Dendritic cell treated with granulocyte-macrophage colony-stimulating factor and Interleukin-4, amounts not matched to agents 40 ng/mL and 50 ng/mL, for 4 days (primary cell): ENCODE data around the gene EEFSEC.

ENCODE experiments used
- H3K27ac Mint-ChIP-seq: one replicate; pipeline ENCODE4 v1.8.0; 2022; ENCODE audit warnings: mild to moderate bottlenecking, mixed read lengths
- H3K27me3 Mint-ChIP-seq: one replicate; pipeline ENCODE4 v1.8.0; 2022; ENCODE audit warnings: mild to moderate bottlenecking, mixed read lengths
- H3K36me3 Mint-ChIP-seq: one replicate; pipeline ENCODE4 v1.8.0; 2022; ENCODE audit warnings: low read depth, mixed read lengths
- H3K4me1 Mint-ChIP-seq: one replicate; pipeline ENCODE4 v1.8.0; 2022; ENCODE audit warnings: low read depth, mixed read lengths
- H3K4me3 Mint-ChIP-seq: one replicate; pipeline ENCODE4 v1.8.0; 2022; ENCODE audit warnings: mild to moderate bottlenecking, moderate library complexity, mixed read lengths
- H3K9me3 Mint-ChIP-seq: one replicate; pipeline ENCODE4 v1.8.0; 2022; ENCODE audit warnings: mixed read lengths
- intact Hi-C: fragments of 100-400 bp; cut with micrococcal nuclease; formaldehyde crosslinking; loops from one replicate; pipeline ENCODE4 v1.15.0; 2022

EEFSEC gene

GRCh38 chr3:128413413-128414205, 260.3 kb downstream of the EEFSEC start:
- intact Hi-C loops: no loop called here
- Mint-ChIP-seq H3K36me3 (peaks cover 12% of the 10 kb centered on the region), H3K4me3 (no peak overlapping the region), H3K27me3 (no peaks in the 10 kb centered on the region), H3K4me1 (peaks cover 33% of the 10 kb centered on the region), H3K9me3 (no peaks in the 10 kb centered on the region), H3K27ac (no peak overlapping the region)

DNA sequence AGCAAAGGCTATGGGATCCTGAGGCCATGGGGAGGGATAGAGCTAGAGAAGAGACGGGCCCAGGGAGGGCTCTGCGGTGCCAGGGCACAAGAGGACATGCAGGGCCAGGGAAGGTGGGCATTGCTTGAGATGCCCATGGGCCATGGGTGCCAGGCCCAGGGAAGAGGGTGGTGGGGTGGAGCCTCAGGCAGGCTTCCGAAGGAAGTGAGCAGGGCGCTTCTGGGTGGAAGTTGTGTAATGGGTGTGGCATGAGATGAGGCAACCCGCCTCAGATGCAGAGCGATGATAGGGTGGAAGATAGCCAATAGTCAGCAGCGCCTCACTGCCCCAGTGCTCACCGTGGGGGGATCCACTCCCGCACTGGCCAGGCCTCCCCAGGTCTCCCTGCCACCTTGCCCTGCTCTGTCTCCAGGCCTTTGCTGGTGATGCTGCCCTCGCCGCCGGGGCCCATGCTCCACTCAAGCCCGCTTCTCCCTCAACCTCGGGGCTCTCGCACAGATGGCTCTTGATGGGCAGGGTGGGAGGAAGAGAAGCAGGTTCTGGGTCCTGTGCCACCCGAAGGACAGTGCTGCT, 262.0 kb downstream of the EEFSEC start:
- H3K27ac Mint-ChIP-seq: no peak overlapping the region
- no peak overlapping the region for H3K4me3 Mint-ChIP-seq
- intact Hi-C loops: no loop called here
- peaks cover 33% of the 10 kb centered on the region for H3K4me1 Mint-ChIP-seq
- no peaks in the 10 kb centered on the region for H3K9me3 Mint-ChIP-seq
- H3K36me3 Mint-ChIP-seq: no peaks in the 10 kb centered on the region
- no peaks in the 10 kb centered on the region for H3K27me3 Mint-ChIP-seq

DNA sequence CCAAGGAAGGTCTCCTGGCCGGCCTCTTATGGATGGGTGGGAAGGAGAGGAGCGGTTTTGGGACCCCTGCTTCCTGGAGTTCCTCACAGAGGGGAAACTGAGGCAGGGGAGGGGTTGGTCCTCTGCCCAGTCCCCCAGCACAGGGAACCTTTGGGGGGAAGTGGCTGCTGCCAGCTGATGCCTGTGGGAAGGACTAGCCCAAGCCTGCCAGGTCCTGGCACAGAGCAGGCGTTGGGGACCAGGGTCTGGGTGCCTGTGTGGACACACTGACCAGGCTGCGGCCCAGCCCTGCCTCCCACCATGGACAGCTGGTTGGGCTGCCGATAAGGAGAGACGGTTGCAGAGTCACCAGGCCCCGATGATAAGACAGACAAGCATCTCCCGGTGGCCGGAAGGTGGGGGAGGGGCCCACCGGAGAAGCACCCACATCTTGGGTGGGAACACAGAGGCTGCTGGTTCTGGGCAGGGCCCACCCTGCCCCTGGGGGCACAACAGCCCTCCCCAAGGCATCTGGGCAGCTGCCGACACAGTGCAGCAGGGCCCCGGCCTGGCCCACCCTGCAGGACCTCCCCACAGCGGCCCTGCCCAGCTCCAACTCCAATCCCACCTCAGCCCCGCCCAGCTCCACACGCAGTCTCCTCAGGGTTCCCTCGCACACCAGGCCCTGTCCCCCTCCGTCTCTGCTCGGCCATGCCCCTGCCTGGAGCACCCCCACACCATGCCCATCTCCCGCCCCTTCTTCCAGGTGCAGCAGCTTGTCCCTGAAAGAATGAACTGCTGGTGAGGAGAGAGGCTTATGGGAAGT, 262.7 kb downstream of the EEFSEC start:
- Mint-ChIP-seq H3K4me1 (peaks cover 33% of the 10 kb centered on the region), H3K27ac (no peak overlapping the region), H3K9me3 (no peaks in the 10 kb centered on the region), H3K4me3 (no peak overlapping the region), H3K36me3 (no peaks in the 10 kb centered on the region), H3K27me3 (no peaks in the 10 kb centered on the region)
- intact Hi-C loops: no loop called here

GRCh38 chr3:128416578-128417211, 263.4 kb downstream of the EEFSEC start:
- peaks cover 33% of the 10 kb centered on the region for H3K4me1 Mint-ChIP-seq
- no peaks in the 10 kb centered on the region for H3K9me3 Mint-ChIP-seq
- intact Hi-C loops: no loop called here
- H3K4me3 Mint-ChIP-seq: no peak overlapping the region
- H3K36me3 Mint-ChIP-seq: no peaks in the 10 kb centered on the region
- H3K27ac Mint-ChIP-seq: no peak overlapping the region
- no peaks in the 10 kb centered on the region for H3K27me3 Mint-ChIP-seq

- H3K9me3 Mint-ChIP-seq: no peaks in the 10 kb centered on the region
- intact Hi-C loops: no loop called here
- no peak overlapping the region for H3K27ac Mint-ChIP-seq
- H3K27me3 Mint-ChIP-seq: no peaks in the 10 kb centered on the region
- peaks cover 33% of the 10 kb centered on the region for H3K4me1 Mint-ChIP-seq
- H3K4me3 Mint-ChIP-seq: no peak overlapping the region
- no peaks in the 10 kb centered on the region for H3K36me3 Mint-ChIP-seq
Measured at GRCh38 chr3:128418900-128419299, 265.6 kb downstream of the EEFSEC start.

- Mint-ChIP-seq H3K36me3 (no peaks in the 10 kb centered on the region), H3K4me1 (peaks cover 33% of the 10 kb centered on the region), H3K9me3 (no peaks in the 10 kb centered on the region), H3K27ac (no peak overlapping the region), H3K4me3 (no peak overlapping the region), H3K27me3 (no peaks in the 10 kb centered on the region)
- intact Hi-C loops: no loop called here
Measured at GRCh38 chr3:128419311-128419710, 266.0 kb downstream of the EEFSEC start.

DNA sequence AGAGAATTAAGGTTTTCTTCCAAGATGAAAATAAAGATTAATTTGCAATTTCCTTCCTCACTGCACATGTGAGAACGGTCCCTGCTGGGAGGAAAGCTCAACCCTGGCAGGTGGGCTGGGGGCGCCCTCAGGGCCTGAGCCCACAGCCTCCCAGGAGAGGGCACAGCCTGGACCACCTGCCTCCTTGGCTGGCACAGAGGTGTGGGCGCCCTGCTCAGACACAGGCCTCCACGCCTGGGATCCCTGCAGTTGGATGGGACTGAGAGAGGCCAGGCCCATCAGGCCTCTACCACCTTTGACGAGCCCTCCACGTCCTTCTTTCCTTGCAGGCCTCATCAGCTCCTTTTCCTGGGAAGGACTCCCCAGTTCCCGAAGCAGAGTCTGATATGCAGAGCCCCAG, 267.0 kb downstream of the EEFSEC start:
- Mint-ChIP-seq H3K27ac (no peak overlapping the region), H3K9me3 (no peaks in the 10 kb centered on the region), H3K4me3 (no peak overlapping the region), H3K36me3 (no peaks in the 10 kb centered on the region), H3K27me3 (no peaks in the 10 kb centered on the region), H3K4me1 (peaks cover 23% of the 10 kb centered on the region)
- intact Hi-C loops: no loop called here

GRCh38 chr3:128420720-128421438, 267.6 kb downstream of the EEFSEC start:
- intact Hi-C loops: no loop called here
- Mint-ChIP-seq H3K36me3 (no peaks in the 10 kb centered on the region), H3K9me3 (no peaks in the 10 kb centered on the region), H3K4me3 (no peak overlapping the region), H3K27me3 (no peaks in the 10 kb centered on the region), H3K27ac (no peak overlapping the region), H3K4me1 (peaks cover 17% of the 10 kb centered on the region)

- no peaks in the 10 kb centered on the region for H3K27me3 Mint-ChIP-seq
- peaks cover 12% of the 10 kb centered on the region for H3K4me1 Mint-ChIP-seq
- intact Hi-C loops: no loop called here
- no peaks in the 10 kb centered on the region for H3K9me3 Mint-ChIP-seq
- no peak overlapping the region for H3K27ac Mint-ChIP-seq
- H3K36me3 Mint-ChIP-seq: no peaks in the 10 kb centered on the region
- no peak overlapping the region for H3K4me3 Mint-ChIP-seq
Measured at GRCh38 chr3:128421439-128421836, 268.2 kb downstream of the EEFSEC start.

DNA sequence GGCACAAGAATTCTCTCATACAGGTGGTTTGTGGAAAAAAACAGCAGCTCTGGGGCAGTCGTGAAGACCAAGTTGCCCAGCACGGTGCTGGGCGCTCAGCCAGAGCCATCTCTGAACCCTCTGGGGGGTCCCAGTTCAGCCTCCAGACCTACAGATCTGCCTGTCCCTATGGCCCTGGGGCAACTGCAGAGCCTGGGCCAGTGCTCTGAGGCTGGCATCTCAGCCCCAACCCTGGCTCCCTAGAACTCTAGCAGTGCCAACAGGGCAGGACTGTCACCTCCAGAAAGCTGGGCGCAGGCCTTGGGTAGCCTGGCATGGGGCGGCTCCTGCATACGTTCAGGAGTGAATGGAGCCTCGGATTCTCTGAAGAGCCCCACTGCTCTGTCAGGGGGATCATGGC, 268.7 kb downstream of the EEFSEC start:
- H3K4me3 Mint-ChIP-seq: no peak overlapping the region
- intact Hi-C loops: no loop called here
- no peaks in the 10 kb centered on the region for H3K36me3 Mint-ChIP-seq
- H3K9me3 Mint-ChIP-seq: no peaks in the 10 kb centered on the region
- H3K27ac Mint-ChIP-seq: no peak overlapping the region
- peaks cover under 1% of the 10 kb centered on the region for H3K27me3 Mint-ChIP-seq
- H3K4me1 Mint-ChIP-seq: peaks cover 7% of the 10 kb centered on the region

- Mint-ChIP-seq H3K4me3 (no peak overlapping the region), H3K4me1 (no peaks in the 10 kb centered on the region), H3K9me3 (no peaks in the 10 kb centered on the region), H3K27me3 (peaks cover 9% of the 10 kb centered on the region), H3K27ac (no peak overlapping the region), H3K36me3 (no peaks in the 10 kb centered on the region)
- intact Hi-C loops: no loop called here
Measured at GRCh38 chr3:128422762-128423524, 269.7 kb downstream of the EEFSEC start.

DNA sequence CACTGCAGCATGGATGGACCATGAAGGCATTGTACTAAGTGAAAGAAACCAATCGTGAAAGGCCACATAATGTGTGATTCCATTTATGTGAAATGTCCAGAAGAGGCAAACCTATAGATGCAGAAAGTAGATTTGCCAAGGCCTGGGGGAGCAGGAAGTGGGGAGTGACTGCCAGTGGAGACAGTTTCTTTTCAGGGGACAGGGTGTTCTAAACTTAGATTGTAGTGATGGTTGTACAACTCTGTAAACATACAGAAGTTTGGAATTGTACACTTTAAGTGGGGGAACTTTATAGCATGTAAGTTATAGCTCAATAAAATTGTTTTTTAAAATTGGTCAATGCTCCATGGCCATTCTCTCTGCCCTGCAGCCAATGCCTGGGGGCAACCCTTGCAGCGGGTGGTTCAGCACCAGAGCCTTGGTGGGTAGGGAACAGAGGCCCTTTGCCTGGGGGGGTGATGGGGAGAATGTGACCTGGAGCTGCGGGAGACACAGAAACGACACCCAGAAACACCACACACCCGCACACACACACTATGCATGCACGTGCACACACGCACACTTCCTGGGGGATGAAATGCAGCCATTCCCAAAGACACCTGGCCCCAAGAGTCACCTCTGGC, 270.4 kb downstream of the EEFSEC start:
- no peak overlapping the region for H3K4me3 Mint-ChIP-seq
- no peak overlapping the region for H3K27ac Mint-ChIP-seq
- H3K9me3 Mint-ChIP-seq: no peaks in the 10 kb centered on the region
- no peaks in the 10 kb centered on the region for H3K36me3 Mint-ChIP-seq
- intact Hi-C loops: no loop called here
- no peaks in the 10 kb centered on the region for H3K4me1 Mint-ChIP-seq
- peaks cover 15% of the 10 kb centered on the region for H3K27me3 Mint-ChIP-seq
